PFSK-1 (cell line): ENCODE results near the gene XPO6.

Source experiments
- FOXP2 ChIP-seq: optimal IDR thresholded peaks from 2 replicates; pipeline ENCODE3; 2011; ENCODE audit warnings: borderline replicate concordance, control low read depth, inconsistent platforms; ENCODE audit not compliant: insufficient read depth; ENCODE audit errors: extremely low read length, extremely low read depth
- POLR2AphosphoS5 ChIP-seq: IDR thresholded peaks from 2 replicates; pipeline ENCODE4 v1.6.1; 2012; ENCODE audit warnings: low read depth, mild to moderate bottlenecking, control low read depth, low read length, moderate library complexity
- TAF1 ChIP-seq: IDR thresholded peaks from 2 replicates; pipeline ENCODE4 v1.6.1; 2012; ENCODE audit warnings: low read length, control low read depth, borderline replicate concordance; ENCODE audit not compliant: insufficient read depth

DNA sequence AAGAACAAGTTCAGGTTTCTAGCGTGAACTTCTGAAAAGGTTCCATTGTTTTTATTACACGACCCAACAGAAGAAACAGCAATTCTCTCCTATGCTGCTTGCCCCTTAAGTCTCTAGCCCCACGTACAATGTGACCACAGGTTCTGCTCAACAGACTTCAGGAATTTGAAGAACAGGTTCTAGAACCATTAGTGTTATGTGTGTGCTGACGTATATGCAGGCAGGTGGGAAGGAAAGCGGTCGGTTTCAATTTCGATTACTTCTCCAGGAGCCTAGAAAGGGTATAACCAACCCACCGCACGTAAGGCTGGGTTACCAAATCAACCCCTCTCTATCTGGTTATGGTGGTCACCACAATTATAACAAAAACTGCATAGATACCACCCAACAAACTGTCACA lies 39.4 kb downstream of the XPO6 start:
- TF ChIP-seq FOXP2, result no peak
- no peak for TF ChIP-seq POLR2AphosphoS5
- no peak for TF ChIP-seq TAF1
